Testis (tissue), 3 donors: ENCODE results near the gene EFNB1. TPM values are rescaled to one million over a fixed set of nuclear protein-coding genes. Genes with fewer than 3 reads are reported as not detected.

Experiments used
- DNase-seq: peaks from one replicate; pipeline ENCODE4 v3.0.0-alpha.2; 2019
- H3K27ac ChIP-seq, 2 donors: fragments of 200-600 bp; sonication (generic); one replicate each; pipeline ENCODE4 v1.5.1; 2019
- H3K27me3 ChIP-seq: fragments of 200-600 bp; sonication (generic); one replicate; pipeline ENCODE4 v1.5.1; 2019
- H3K36me3 ChIP-seq: fragments of 200-600 bp; sonication (generic); one replicate; pipeline ENCODE4 v1.5.1; 2017; ENCODE audit warnings: low read depth; ENCODE audit errors: missing control alignments
- H3K4me1 ChIP-seq: fragments of 200-600 bp; sonication (generic); one replicate; pipeline ENCODE4 v1.5.1; 2019
- H3K4me3 ChIP-seq, 2 donors: fragments of 200-600 bp; sonication (generic); one replicate each; pipeline ENCODE4 v1.5.1; 2017 to 2019
- H3K9me3 ChIP-seq: fragments of 200-600 bp; sonication (generic); one replicate; pipeline ENCODE4 v1.5.1; 2017
- POLR2A ChIP-seq: fragments of 450-650 bp; IDR thresholded peaks from one replicate; pipeline ENCODE4 v1.6.1; 2017; ENCODE audit warnings: antibody characterized with exemption, mild to moderate bottlenecking, moderate library complexity
- WGBS, 2 donors: methylation state at CpG; one replicate each; pipeline ENCODE4 v1.1.5; 2018; 5-methylcytosine and 5-hydroxymethylcytosine counted together
- intact Hi-C: fragments of 100-400 bp; cut with DNase I; formaldehyde crosslinking; loops from one replicate; pipeline ENCODE4 v1.15.1; 2023; ENCODE audit warnings: low total_unique reads
- polyA plus RNA-seq: library from polyadenylated mRNA; stranded (reverse); fragments of 350-450 nt; fragmentation: Illumina TruSeq; extraction: RNeasy Lipid Tissue Mini Kit (QIAGEN cat#74804); gene quantifications from one replicate; pipeline ENCODE4 v1.2.3, GENCODE V29; 2014; ENCODE audit warnings: low read depth, low replicate concordance; ENCODE audit not compliant: insufficient read depth
- total RNA-seq, 2 donors: library from RNA; depleted of rRNA; stranded (reverse); fragments of >200 nt; gene quantifications; one replicate each; pipeline ENCODE4 v1.2.3, GENCODE V29; 2016
- TF ChIP-seq, protein P1 (sequence below), 3 experiments: fragments of 450-650 bp in 2 of 3; fragments of 200-600 bp in 1 of 3; sonication (generic) in 1 of 3; IDR thresholded peaks; one replicate each; pipeline ENCODE4 v1.5.1; 2016 to 2019; ENCODE audit warnings: antibody characterized with exemption in 3 of 3, mild to moderate bottlenecking in 2 of 3, moderate library complexity in 1 of 3

Gene EFNB1
- total and polyA plus RNA-seq, 3 donors from 2014 or later, result 14.6 to 29.4 (median 21.1) TPM

DNA sequence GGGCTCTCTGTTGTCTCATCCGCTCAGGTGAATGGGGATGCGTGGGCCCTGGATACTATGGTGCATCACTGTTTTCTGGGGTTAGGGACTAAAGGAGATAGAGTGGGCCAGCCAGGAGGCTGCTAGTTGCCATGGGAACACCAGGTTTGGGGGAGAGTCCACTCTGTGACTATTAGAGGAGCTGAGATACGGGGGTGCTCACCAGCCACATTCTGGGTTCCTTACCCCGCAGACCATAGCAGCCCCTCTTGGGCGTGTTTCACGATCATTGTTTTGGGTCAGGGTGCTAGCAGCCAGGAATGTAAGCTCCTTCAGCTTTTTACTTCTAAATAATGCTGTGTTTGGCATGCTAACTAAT, 4.6 kb downstream of the EFNB1 start:
- Histone ChIP-seq H3K4me3 (no peak overlapping the region), H3K27ac (no peak overlapping the region), H3K4me1 (no peaks in the 10 kb centered on the region), H3K36me3 (no peaks in the 10 kb centered on the region), H3K9me3 (no peaks in the 10 kb centered on the region), H3K27me3 (no peaks in the 10 kb centered on the region)
- 91% methylated on average over 4 of the region's 6 CpGs; no CpG with 5 or more reads in 1 of the 2 donors for WGBS, 2 donors
- DNase-seq, result no peak
- TF ChIP-seq POLR2A, result no peak
- TF ChIP-seq, protein P1, sequence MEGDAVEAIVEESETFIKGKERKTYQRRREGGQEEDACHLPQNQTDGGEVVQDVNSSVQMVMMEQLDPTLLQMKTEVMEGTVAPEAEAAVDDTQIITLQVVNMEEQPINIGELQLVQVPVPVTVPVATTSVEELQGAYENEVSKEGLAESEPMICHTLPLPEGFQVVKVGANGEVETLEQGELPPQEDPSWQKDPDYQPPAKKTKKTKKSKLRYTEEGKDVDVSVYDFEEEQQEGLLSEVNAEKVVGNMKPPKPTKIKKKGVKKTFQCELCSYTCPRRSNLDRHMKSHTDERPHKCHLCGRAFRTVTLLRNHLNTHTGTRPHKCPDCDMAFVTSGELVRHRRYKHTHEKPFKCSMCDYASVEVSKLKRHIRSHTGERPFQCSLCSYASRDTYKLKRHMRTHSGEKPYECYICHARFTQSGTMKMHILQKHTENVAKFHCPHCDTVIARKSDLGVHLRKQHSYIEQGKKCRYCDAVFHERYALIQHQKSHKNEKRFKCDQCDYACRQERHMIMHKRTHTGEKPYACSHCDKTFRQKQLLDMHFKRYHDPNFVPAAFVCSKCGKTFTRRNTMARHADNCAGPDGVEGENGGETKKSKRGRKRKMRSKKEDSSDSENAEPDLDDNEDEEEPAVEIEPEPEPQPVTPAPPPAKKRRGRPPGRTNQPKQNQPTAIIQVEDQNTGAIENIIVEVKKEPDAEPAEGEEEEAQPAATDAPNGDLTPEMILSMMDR (IDR thresholded peaks at IDR 0.05), result no peak
- intact Hi-C loops, result no loop called here

DNA sequence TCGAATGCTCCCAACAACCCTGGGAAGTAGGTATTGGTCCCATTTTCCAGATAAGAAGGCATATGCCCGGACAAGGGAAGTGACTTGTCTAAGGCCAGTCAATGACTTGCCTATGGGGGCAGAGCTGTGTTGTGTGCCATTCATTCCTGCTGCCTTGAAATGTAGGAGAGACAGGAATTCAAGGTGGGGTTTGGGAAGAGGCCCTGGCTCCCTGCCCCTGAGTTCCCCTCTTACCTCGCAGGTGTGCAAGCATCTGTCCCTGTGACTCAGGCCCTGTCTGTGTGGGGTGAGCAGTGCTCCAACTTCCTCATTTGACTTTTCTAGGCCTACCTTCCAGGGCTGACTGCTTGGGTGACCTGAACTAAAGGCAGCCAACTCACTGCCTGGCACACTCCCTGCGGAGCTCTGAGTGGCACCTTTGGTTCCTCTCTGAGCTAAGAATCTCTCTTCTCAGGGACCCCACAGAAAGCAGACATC, 5.1 kb downstream of the EFNB1 start:
- WGBS, 2 donors, result 68% methylated on average over 4 of the region's 4 CpGs; no CpG with 5 or more reads in 1 of the 2 donors
- no peak overlapping the region for H3K4me3 ChIP-seq
- intact Hi-C loops, result no loop called here
- H3K27me3 ChIP-seq, result no peaks in the 10 kb centered on the region
- no peaks in the 10 kb centered on the region for H3K4me1 ChIP-seq
- H3K9me3 ChIP-seq, result no peaks in the 10 kb centered on the region
- no peak for DNase-seq
- H3K27ac ChIP-seq, result no peak overlapping the region
- H3K36me3 ChIP-seq, result no peaks in the 10 kb centered on the region
- TF ChIP-seq, protein P1 (IDR thresholded peaks at IDR 0.05), result no peak
- TF ChIP-seq POLR2A, result no peak

DNA sequence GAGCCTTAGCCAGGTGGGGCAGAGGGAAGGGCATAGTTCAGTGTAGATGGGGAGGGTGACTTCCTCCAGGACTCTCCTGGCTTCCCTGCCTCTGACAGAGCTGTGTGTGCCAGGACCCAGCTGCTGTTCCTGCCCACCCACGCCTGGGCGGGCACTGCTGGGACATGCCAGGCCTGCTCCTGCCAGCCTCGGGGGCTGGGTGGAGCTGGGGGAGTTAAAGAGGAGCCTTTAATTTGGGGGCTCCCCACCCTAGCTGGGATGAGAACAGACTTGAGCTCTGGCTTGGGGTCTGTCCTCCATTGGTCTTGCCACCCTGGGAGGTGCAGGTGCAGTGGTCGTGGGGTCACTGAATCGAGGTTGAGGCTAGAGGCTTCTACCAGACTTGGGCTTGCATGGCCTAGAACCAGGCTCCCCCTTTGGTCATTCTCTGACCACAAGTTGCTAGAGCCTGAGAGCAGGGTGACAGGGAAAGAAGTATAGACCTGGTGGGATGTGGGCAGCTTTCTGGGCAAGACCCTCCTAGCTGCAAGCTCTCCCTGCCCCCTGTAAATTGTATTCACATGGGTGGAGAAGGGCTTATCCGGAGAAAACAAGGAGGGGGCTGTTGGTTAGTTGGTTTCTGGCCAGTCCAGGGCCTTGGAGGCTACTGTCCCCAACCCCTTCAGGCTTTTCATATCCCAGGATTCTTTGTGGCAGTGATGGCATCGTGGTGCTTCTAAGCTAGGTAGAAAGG, 5.7 kb downstream of the EFNB1 start:
- Histone ChIP-seq H3K27me3 (no peaks in the 10 kb centered on the region), H3K4me3 (no peak overlapping the region), H3K27ac (no peak overlapping the region), H3K4me1 (no peaks in the 10 kb centered on the region), H3K36me3 (no peaks in the 10 kb centered on the region), H3K9me3 (no peaks in the 10 kb centered on the region)
- intact Hi-C loops, result no loop called here
- no peak for TF ChIP-seq POLR2A
- TF ChIP-seq, protein P1 (IDR thresholded peaks at IDR 0.05), result no peak
- DNase-seq, result no peak
- 78% methylated on average over 7 of the region's 7 CpGs; no CpG with 5 or more reads in 1 of the 2 donors for WGBS, 2 donors

DNA sequence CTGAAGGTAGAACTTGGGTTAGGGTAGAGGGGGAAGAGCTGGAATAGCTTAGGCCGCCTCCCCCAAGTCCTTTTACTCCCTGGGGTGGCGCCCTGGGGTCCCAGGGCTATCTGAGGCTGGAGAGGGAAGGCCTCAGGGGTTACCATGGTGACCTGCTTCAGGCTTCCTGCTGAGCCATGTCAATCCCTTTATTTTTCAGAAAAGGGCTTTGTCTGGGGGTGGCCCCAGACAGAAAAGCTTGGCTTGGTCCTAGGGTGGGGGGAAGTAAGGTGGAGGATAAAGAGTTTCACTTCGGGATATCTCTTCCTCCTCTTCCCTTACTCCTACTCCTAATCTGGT, 6.3 kb downstream of the EFNB1 start:
- WGBS, 2 donors, result 81% methylated on average over 3 of the region's 3 CpGs; no CpG with 5 or more reads in 1 of the 2 donors
- H3K9me3 ChIP-seq, result no peaks in the 10 kb centered on the region
- H3K36me3 ChIP-seq, result no peaks in the 10 kb centered on the region
- H3K4me3 ChIP-seq, result no peak overlapping the region
- H3K27me3 ChIP-seq, result no peaks in the 10 kb centered on the region
- TF ChIP-seq, protein P1 (IDR thresholded peaks at IDR 0.05), result no peak
- TF ChIP-seq POLR2A, result no peak
- no peak for DNase-seq
- intact Hi-C loops, result no loop called here
- H3K27ac ChIP-seq, result no peak overlapping the region
- no peaks in the 10 kb centered on the region for H3K4me1 ChIP-seq

DNA sequence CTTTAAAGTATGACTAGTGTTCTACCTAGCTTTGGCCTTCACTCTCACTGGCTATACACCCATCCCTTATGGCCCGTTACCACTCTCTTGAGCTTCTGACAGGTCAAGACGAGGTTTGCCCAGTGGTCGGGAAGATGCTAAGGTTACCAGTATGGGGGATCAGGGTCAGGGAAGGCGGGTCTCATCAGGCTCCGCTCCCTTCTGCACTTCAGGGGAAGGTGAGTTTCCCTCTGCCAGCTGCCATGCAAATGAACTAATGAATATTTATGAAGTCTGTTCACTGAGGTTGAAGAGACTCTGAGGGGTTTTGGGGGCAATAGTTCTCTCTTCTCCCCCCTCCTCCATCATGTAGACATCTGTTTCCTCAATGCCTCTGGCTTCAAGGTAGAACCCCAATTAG, 6.6 kb downstream of the EFNB1 start:
- Histone ChIP-seq H3K36me3 (no peaks in the 10 kb centered on the region), H3K27me3 (no peaks in the 10 kb centered on the region), H3K27ac (no peak overlapping the region), H3K9me3 (no peaks in the 10 kb centered on the region), H3K4me3 (no peak overlapping the region), H3K4me1 (no peaks in the 10 kb centered on the region)
- intact Hi-C loops, result no loop called here
- DNase-seq, result no peak
- TF ChIP-seq POLR2A, result no peak
- TF ChIP-seq, protein P1 (IDR thresholded peaks at IDR 0.05), result no peak
- 89 to 96% methylated on average over 3 to 5 of the region's 5 CpGs for WGBS, 2 donors
